Naive thymus-derived CD4-positive, alpha-beta T cell (primary cell): ENCODE results near the gene CAMK1D. TPM values are rescaled to one million over a fixed set of nuclear protein-coding genes. Genes with fewer than 3 reads are reported as not detected.

ENCODE experiments used
- ATAC-seq: fragments of 150-1000 bp; cut with Tn5 transposase; 2 replicates; pipeline ENCODE4 v1.10.0; 2021; ENCODE audit warnings: mild to moderate bottlenecking, moderate library complexity
- CTCF ChIA-PET: fragments of 350-600 bp; sonication (Branson Sonifier 250); formaldehyde crosslinking; loops from one replicate; lab custom pipeline; 2021; ENCODE audit warnings: antibody characterized with exemption; lab: Charles Lee
- POLR2A ChIA-PET: fragments of 350-600 bp; sonication (Branson Sonifier 250); formaldehyde crosslinking; loops from one replicate; lab custom pipeline; 2021; ENCODE audit warnings: antibody characterized with exemption, inconsistent platforms; lab: Charles Lee
- DNase-seq, 9 donors: peaks; one replicate each; pipeline versions ENCODE4 v3.0.0 to v3.0.0-alpha.2; 2020 to 2022; ENCODE audit warnings: mixed read lengths in 1 of 9
- H3K27ac ChIP-seq: one replicate; pipeline ENCODE4 v1.7.0; 2013; ENCODE audit warnings: mild to moderate bottlenecking, low read depth, low read length, moderate library complexity
- H3K27me3 ChIP-seq, 2 donors: one replicate each; pipeline ENCODE4 v1.7.0; 2013; ENCODE audit warnings: low read length in 2 of 2, mild to moderate bottlenecking in 2 of 2, moderate library complexity in 2 of 2; ENCODE audit not compliant: control insufficient read depth in 2 of 2, insufficient read depth in 2 of 2
- H3K36me3 ChIP-seq, 3 experiments: 1 replicate in 2 of 3; 2 replicates in 1 of 3; pipeline ENCODE4 v1.7.0; 2013; ENCODE audit warnings: low read length in 3 of 3, mild to moderate bottlenecking in 3 of 3, moderate library complexity in 1 of 3; ENCODE audit not compliant: insufficient read depth in 3 of 3, control insufficient read depth in 2 of 3
- H3K4me1 ChIP-seq, 2 donors: one replicate each; pipeline ENCODE4 v1.7.0; 2013; ENCODE audit warnings: low read length in 2 of 2, mild to moderate bottlenecking in 2 of 2, moderate library complexity in 1 of 2; ENCODE audit not compliant: control insufficient read depth in 2 of 2, insufficient read depth in 2 of 2
- H3K4me3 ChIP-seq: 2 replicates; pipeline ENCODE4 v1.7.0; 2013; ENCODE audit warnings: mild to moderate bottlenecking, low read length
- H3K9me3 ChIP-seq, 3 experiments: 1 replicate in 2 of 3; 2 replicates in 1 of 3; pipeline ENCODE4 v1.7.0; 2013; ENCODE audit warnings: low read length in 3 of 3; ENCODE audit not compliant: control insufficient read depth in 2 of 3
- H3K27ac Mint-ChIP-seq, 9 donors: one replicate each; pipeline ENCODE4 v1.8.0; 2020 to 2022; ENCODE audit warnings: mixed read lengths in 9 of 9, mild to moderate bottlenecking in 8 of 9, moderate library complexity in 5 of 9, inconsistent platforms in 2 of 9
- H3K27me3 Mint-ChIP-seq, 5 donors: one replicate each; pipeline ENCODE4 v1.8.0; 2021 to 2022; ENCODE audit warnings: mixed read lengths in 5 of 5, mild to moderate bottlenecking in 1 of 5
- H3K36me3 Mint-ChIP-seq, 5 donors: one replicate each; pipeline ENCODE4 v1.8.0; 2020 to 2022; ENCODE audit warnings: mixed read lengths in 5 of 5, mild to moderate bottlenecking in 3 of 5, inconsistent platforms in 1 of 5
- H3K4me1 Mint-ChIP-seq, 7 donors: one replicate each; pipeline ENCODE4 v1.8.0; 2020 to 2022; ENCODE audit warnings: mixed read lengths in 7 of 7, mild to moderate bottlenecking in 3 of 7, inconsistent platforms in 1 of 7
- H3K4me3 Mint-ChIP-seq, 10 donors: one replicate each; pipeline ENCODE4 v1.8.0; 2020 to 2022; ENCODE audit warnings: mild to moderate bottlenecking in 10 of 10, mixed read lengths in 10 of 10, moderate library complexity in 6 of 10, inconsistent platforms in 2 of 10
- H3K9me3 Mint-ChIP-seq, 11 donors: one replicate each; pipeline ENCODE4 v1.8.0; 2020 to 2022; ENCODE audit warnings: mixed read lengths in 11 of 11, mild to moderate bottlenecking in 4 of 11, inconsistent platforms in 1 of 11, moderate library complexity in 1 of 11
- intact Hi-C, 2 donors: fragments of 100-400 bp; cut with micrococcal nuclease; formaldehyde crosslinking; loops; one replicate each; pipeline ENCODE4 v1.15.1; 2023
- polyA plus RNA-seq, 2 donors: library from polyadenylated mRNA; unstranded; fragments of 300-500 nt; fragmentation: Illumina TruSeq; gene quantifications; one replicate each; pipeline ENCODE4 v1.2.3, GENCODE V29; 2021
- total RNA-seq, 6 experiments: library from RNA in 5 of 6; stranded (reverse) in 5 of 6; gene quantifications; 1 replicate in 5 of 6; 2 replicates in 1 of 6; pipeline ENCODE4 v1.2.3 and lab custom pipeline; 2021 to 2026

Gene CAMK1D
- total and polyA plus RNA-seq, 7 experiments from 2014 or later, result 12.5 to 43.2 (median 18.6) TPM

DNA sequence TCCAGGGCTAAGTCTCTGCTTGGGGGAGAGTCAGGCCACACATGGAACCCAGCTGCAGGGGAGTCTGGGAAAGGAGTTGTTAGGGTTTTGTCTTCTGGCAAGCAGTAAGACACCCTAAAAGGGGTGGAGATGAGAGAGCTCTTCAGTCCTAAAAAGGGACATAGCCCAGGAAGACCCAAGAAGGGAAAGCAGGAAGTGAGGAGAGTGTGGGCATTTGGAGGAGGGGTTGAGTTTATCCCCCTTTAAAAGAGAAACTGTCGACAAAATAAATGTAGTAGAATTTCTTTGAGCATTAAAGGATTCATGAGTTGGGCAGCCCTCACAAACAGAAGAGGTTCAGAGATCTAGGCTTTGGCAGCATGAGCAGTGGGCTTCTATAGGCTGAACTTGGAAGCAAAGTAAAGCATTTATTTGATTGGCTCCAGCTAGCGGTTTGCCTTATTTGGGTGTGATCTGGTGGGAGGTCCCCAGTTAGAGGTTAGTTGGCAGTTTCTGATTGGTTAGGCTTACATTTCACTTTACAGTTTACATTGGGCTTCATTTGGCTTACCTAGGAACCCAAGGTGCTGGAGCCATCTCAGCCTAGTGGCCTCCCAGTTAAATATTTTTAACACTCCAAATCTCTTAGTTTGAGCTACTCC lies 246.7 kb downstream of the CAMK1D start:
- no peak for DNase-seq
- H3K4me1 Mint-ChIP-seq, result peaks cover 37 to 92% (median 82%) of the 10 kb centered on the region in 7 donors
- H3K9me3 ChIP-seq, result no peaks in the 10 kb centered on the region
- H3K36me3 ChIP-seq, result no peaks in the 10 kb centered on the region
- peak overlapping the region in 7 of 10 donors; percentile 1 to 90 (median 47) for H3K4me3 Mint-ChIP-seq
- peaks cover 13 to 54% of the 10 kb centered on the region in 2 donors for H3K4me1 ChIP-seq
- ChIA-PET POLR2A (interaction anchor here (0.7 to 3.2 kb wide), 3 partner anchors 10 to 15 kb away, joined by 3 to 12 read pairs (median 4); no protein-coding TSS in a partner anchor), CTCF (no interaction called here)
- no peak for ATAC-seq
- H3K36me3 Mint-ChIP-seq, result peaks cover 0 to 56% (median 23%) of the 10 kb centered on the region in 5 donors
- peaks cover 0 to 19% (median 5%) of the 10 kb centered on the region in 11 donors for H3K9me3 Mint-ChIP-seq
- H3K27me3 Mint-ChIP-seq, result no peaks in the 10 kb centered on the region
- H3K27ac Mint-ChIP-seq, result peak overlapping the region; percentile 17 to 99 (median 84)
- intact Hi-C loops, result no loop called here
- H3K27ac ChIP-seq, result no peak overlapping the region
- no peaks in the 10 kb centered on the region for H3K27me3 ChIP-seq
- no peak overlapping the region for H3K4me3 ChIP-seq

DNA sequence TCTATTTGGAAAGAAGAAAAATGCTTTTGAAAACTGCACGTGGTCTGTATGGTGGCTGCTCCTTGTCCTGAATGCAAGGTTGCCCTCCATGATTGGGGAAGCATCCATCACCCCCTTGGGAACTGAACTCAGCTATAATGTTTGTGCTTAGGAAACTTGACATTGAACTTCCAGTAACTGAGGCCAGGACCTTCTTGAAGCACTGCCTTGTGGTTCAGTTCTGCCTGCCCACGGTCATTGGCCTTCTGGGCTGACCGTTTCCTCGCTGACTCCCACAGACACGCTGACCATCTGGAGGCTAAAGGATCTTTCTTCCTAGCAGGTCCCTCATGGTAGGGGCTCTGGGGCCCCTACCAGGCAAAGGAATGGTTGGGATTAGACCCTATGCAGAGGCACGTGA lies 247.8 kb downstream of the CAMK1D start:
- Mint-ChIP-seq H3K27me3 (no peaks in the 10 kb centered on the region), H3K4me3 (peak overlapping the region in 4 of 10 donors; percentile 5 to 90 (median 40)), H3K27ac (peak overlapping the region in 7 of 9 donors; percentile 55 to 99 (median 75)), H3K36me3 (peaks cover 0 to 55% (median 23%) of the 10 kb centered on the region in 5 donors), H3K4me1 (peaks cover 37 to 87% (median 72%) of the 10 kb centered on the region in 7 donors), H3K9me3 (peaks cover 0 to 19% (median 5%) of the 10 kb centered on the region in 11 donors)
- no peak for ATAC-seq
- Histone ChIP-seq H3K4me1 (peaks cover 13 to 50% of the 10 kb centered on the region in 2 donors), H3K36me3 (no peaks in the 10 kb centered on the region), H3K4me3 (no peak overlapping the region), H3K9me3 (no peaks in the 10 kb centered on the region), H3K27ac (no peak overlapping the region), H3K27me3 (no peaks in the 10 kb centered on the region)
- no peak for DNase-seq
- intact Hi-C loops, result no loop called here
- ChIA-PET CTCF (no interaction called here), POLR2A (interaction anchor here (0.6 to 3.2 kb wide), 4 partner anchors 9 to 73 kb away, joined by 3 to 12 read pairs (median 4); no protein-coding TSS in a partner anchor)

DNA sequence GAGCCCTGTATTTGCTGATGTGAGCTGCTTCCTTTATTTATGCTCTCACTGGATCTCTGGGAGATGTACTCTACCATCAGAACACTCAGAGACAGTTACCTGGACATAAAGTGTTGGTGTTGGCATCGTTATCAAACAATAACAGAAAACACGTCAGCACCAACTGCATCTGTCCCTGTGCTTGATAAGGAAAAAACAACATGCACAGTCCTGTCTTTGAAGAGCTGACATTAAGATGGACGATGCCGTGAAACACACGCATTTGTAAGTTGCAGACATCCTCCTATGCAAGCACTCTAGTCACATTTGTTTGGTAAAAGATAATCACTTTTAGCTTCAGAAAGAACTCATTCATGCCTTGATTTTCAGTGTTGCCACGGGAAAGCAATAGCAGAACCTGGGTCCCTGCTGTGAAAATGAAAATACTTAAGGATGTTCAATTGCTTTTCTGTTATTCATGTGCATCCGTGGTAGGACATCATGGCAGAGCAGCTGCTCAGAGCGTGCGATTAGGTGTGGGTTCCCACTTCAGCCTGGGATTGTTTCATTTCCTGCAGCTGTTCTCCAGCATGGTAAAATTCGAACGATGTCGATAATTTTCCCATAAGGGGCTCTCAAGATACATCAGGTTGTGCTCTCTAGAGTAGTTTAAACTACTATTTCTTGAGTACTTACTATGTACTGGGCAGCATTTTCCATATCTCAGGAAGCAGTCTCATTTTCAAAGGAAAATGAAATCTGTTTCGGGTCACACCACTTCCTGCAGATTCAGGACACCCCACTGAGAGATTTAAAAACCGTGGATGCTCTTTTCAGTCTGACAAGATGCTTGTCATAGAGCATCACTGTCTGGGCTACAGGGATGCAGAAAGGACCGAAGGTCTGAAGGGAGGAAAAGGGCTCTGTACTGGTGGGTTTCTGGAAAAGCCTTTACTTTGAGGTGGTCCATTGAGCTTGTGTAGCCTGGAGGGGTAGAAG lies 248.7 kb downstream of the CAMK1D start:
- H3K4me1 Mint-ChIP-seq, result peaks cover 33 to 81% (median 64%) of the 10 kb centered on the region in 7 donors
- no peak overlapping the region for H3K4me3 ChIP-seq
- H3K4me3 Mint-ChIP-seq, result peak overlapping the region in 9 of 10 donors; percentile 11 to 90 (median 57)
- no peaks in the 10 kb centered on the region for H3K27me3 Mint-ChIP-seq
- peaks cover 13 to 50% of the 10 kb centered on the region in 2 donors for H3K4me1 ChIP-seq
- H3K9me3 Mint-ChIP-seq, result peaks cover 0 to 19% (median 5%) of the 10 kb centered on the region in 11 donors
- peaks cover 0 to 52% (median 23%) of the 10 kb centered on the region in 5 donors for H3K36me3 Mint-ChIP-seq
- H3K27ac ChIP-seq, result no peak overlapping the region
- no peak for ATAC-seq
- peak overlapping the region in 8 of 9 donors; percentile 14 to 99 (median 70) for H3K27ac Mint-ChIP-seq
- POLR2A ChIA-PET, result interaction anchor here (1.0 kb wide), 2 partner anchors 12 to 19 kb away, joined by 3 to 4 read pairs; no protein-coding TSS in a partner anchor
- DNase-seq, result peak in 1 of 9 donors; percentile 59
- H3K27me3 ChIP-seq, result no peaks in the 10 kb centered on the region
- no peaks in the 10 kb centered on the region for H3K36me3 ChIP-seq
- no peaks in the 10 kb centered on the region for H3K9me3 ChIP-seq
- intact Hi-C loops, result no loop called here
- CTCF ChIA-PET, result interaction anchor here (0.6 kb wide), 1 partner anchor 332 kb away, joined by 3 read pairs; no protein-coding TSS in a partner anchor

DNA sequence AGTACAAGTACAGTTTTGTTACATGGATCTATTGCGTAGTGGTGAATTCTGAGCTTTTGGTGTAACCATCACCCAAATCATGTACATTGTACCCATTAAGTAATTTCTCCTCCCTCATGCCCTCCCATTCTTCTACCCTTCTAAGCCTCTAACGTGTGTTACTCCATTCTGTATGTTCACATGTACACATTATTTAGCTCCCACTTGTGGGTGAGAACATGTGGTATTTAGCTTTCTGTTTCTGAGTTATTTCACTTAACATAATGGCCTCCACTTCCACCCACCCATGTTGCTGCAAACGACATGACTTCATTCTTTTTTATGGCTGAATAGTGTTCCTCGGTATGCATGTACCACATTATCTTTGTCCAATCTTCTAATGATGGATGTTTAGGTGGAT lies 251.3 kb downstream of the CAMK1D start:
- intact Hi-C loops, result no loop called here
- ChIA-PET CTCF (no interaction called here), POLR2A (interaction anchor here (0.6 to 2.1 kb wide), 3 partner anchors 9 to 1146 kb away, joined by 3 to 10 read pairs (median 4); no protein-coding TSS in a partner anchor)
- DNase-seq, result no peak
- Mint-ChIP-seq H3K4me1 (peaks cover 22 to 76% (median 60%) of the 10 kb centered on the region in 7 donors), H3K4me3 (no peak overlapping the region), H3K9me3 (peaks cover 0 to 13% (median 3%) of the 10 kb centered on the region in 11 donors), H3K27ac (peak overlapping the region in 3 of 9 donors; percentile 34 to 62 (median 43)), H3K36me3 (peaks cover 0 to 37% (median 20%) of the 10 kb centered on the region in 5 donors), H3K27me3 (no peaks in the 10 kb centered on the region)
- no peak overlapping the region for H3K4me3 ChIP-seq
- ATAC-seq, result no peak
- no peak overlapping the region for H3K27ac ChIP-seq
- no peaks in the 10 kb centered on the region for H3K9me3 ChIP-seq
- H3K27me3 ChIP-seq, result no peaks in the 10 kb centered on the region
- no peaks in the 10 kb centered on the region for H3K36me3 ChIP-seq
- H3K4me1 ChIP-seq, result peaks cover 4 to 37% of the 10 kb centered on the region in 2 donors

DNA sequence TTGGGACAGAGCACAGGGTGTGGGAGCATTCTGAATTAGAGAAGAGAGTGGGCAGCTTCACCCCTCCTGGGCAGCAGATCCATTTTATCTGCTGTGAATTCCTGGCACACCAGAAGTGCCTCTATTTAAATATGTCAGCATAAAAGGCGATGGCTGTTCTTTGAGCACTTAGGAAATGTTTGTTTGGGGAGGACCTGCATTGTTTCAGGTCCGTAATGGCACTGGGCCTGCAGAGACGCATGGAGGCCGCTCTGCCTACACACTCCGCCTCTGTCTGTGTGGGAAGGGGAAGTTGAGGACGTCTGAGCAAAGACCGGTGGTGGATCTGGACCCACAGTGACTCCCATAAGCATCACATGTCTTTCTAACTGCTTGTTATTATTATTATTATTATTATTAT lies 253.2 kb downstream of the CAMK1D start:
- peaks cover 0 to 26% (median 15%) of the 10 kb centered on the region in 5 donors for H3K36me3 Mint-ChIP-seq
- ChIA-PET CTCF (no interaction called here), POLR2A (no interaction called here)
- DNase-seq, result no peak
- no peaks in the 10 kb centered on the region for H3K36me3 ChIP-seq
- H3K4me1 Mint-ChIP-seq, result peaks cover 27 to 73% (median 54%) of the 10 kb centered on the region in 7 donors
- no peaks in the 10 kb centered on the region for H3K27me3 ChIP-seq
- no peak for ATAC-seq
- H3K27me3 Mint-ChIP-seq, result no peaks in the 10 kb centered on the region
- peak overlapping the region in 4 of 9 donors; percentile 24 to 51 (median 41) for H3K27ac Mint-ChIP-seq
- H3K4me3 ChIP-seq, result no peak overlapping the region
- no peaks in the 10 kb centered on the region for H3K9me3 ChIP-seq
- no peak overlapping the region for H3K4me3 Mint-ChIP-seq
- intact Hi-C loops, result no loop called here
- peaks cover 9 to 25% of the 10 kb centered on the region in 2 donors for H3K4me1 ChIP-seq
- no peak overlapping the region for H3K27ac ChIP-seq
- H3K9me3 Mint-ChIP-seq, result peaks cover 0 to 7% (median 0%) of the 10 kb centered on the region in 11 donors
